GM23248 (cell line): Measurements from ENCODE around the gene CTNNA2.

ENCODE experiments used
- EZH2 ChIP-seq: fragments of 200-600 bp; sonication (generic); IDR thresholded peaks from 2 replicates; pipeline ENCODE4 v1.6.1; 2018; ENCODE audit warnings: antibody characterized with exemption, mild to moderate bottlenecking; ENCODE audit not compliant: insufficient read depth, poor library complexity, severe bottlenecking
- EZH2phosphoT487 ChIP-seq: fragments of 200-600 bp; sonication (generic); IDR thresholded peaks from 2 replicates; pipeline ENCODE4 v1.6.1; 2018; ENCODE audit warnings: antibody characterized with exemption, moderate library complexity, mild to moderate bottlenecking, low read depth; ENCODE audit not compliant: insufficient read depth

DNA sequence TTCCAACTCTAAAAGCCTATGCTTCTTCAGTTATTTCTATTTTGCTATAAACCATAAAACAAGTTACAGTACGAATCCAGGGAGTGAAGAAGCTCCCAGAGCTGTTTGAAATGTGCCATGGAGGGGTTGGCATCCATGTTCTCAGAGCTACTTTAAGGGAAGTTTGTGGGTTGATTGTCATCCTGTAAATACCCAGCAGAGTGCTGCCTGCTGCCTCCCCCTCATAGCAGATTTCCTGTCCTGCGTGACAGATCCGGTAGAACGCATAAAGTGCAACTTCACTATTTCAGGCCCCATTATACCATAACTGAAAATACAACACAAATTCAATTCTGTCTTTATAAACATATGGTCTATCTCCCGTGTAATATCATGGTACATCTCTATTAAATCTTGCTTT is 114.4 kb downstream of the CTNNA2 start:
- TF ChIP-seq EZH2phosphoT487 = no peak
- TF ChIP-seq EZH2 = no peak
